ENCODE data around the gene OR7A17. TPM values are rescaled to one million over a fixed set of nuclear protein-coding genes. Genes with fewer than 3 reads are reported as not detected.

OR7A17 gene
- total RNA-seq (not detected), polyA plus RNA-seq (not detected)
- long read RNA-seq, donor 1, result 0 reads
- long read RNA-seq, donor 2, result 0 reads
- long read RNA-seq, donor 3, result 0 reads
- long read RNA-seq, donor 4, result 0 reads
- long read RNA-seq, donor 5, result 0 reads
- long read RNA-seq, donor 6, result 0 reads
- long read RNA-seq, donor 7, result 0 reads
- long read RNA-seq, donor 8, result 0 reads
- long read RNA-seq, donor 9, partial matches to known transcripts, result 0 of 2 reads
- long read RNA-seq, donor 9, other reads (novel, unspliced or antisense), result 0 of 2 reads
- long read RNA-seq, donor 10, result 0 reads

GRCh38 chr19:14886032-14886431 is at the start of gene OR7A17:
TSS of gene OR7A17 (minus strand) at chr19:14886132. CDS start at chr19:14881355, 4,777 bp downstream.
- Histone ChIP-seq H3K9me3 (no peaks in the 10 kb centered on the region), H3K4me3 (no peak within 1 kb of the TSS), H3K4me1 (peaks cover 0 to 8% (median 4%) of the 10 kb centered on the region in 4 donors), H3K27ac (no peak within 1 kb of the TSS), H3K36me3 (no peaks in the 10 kb centered on the region), H3K27me3 (peaks cover 0 to 14% (median 0%) of the 10 kb centered on the region in 3 donors)
- intact Hi-C loops (cut with DNase I; ENCODE audit: low total_unique reads), result loop anchor here (5.0 kb wide), 1 partner anchor 309 kb away; no protein-coding TSS in a partner anchor
- 51 to 61% (median 53%) methylated on average over 4 of the region's 4 CpGs for WGBS, 5 donors
- DNase-seq, result no peak
- TF ChIP-seq POLR2A (IDR thresholded peaks at IDR 0.05) (no peak), CTCF (IDR thresholded peaks at IDR 0.05) (no peak), EP300 (IDR thresholded peaks at IDR 0.05) (no peak), POLR2AphosphoS5 (IDR thresholded peaks at IDR 0.05) (no peak)

GRCh38 chr19:14933506-14933905 is 47.6 kb upstream of the OR7A17 start:
- no peak for DNase-seq
- 42 to 72% (median 61%) methylated on average over 1 of the region's 1 CpG for WGBS, 5 donors
- TF ChIP-seq POLR2A (IDR thresholded peaks at IDR 0.05), result no peak
- no peak for TF ChIP-seq EP300 (IDR thresholded peaks at IDR 0.05)
- TF ChIP-seq POLR2AphosphoS5 (IDR thresholded peaks at IDR 0.05), result no peak
- no peak for TF ChIP-seq CTCF (IDR thresholded peaks at IDR 0.05)
- Histone ChIP-seq H3K27me3 (no peaks in the 10 kb centered on the region), H3K36me3 (no peaks in the 10 kb centered on the region), H3K9me3 (peaks cover 0 to 5% (median 0%) of the 10 kb centered on the region in 4 donors), H3K27ac (no peak overlapping the region), H3K4me3 (no peak overlapping the region), H3K4me1 (no peaks in the 10 kb centered on the region)
- intact Hi-C loops (cut with DNase I; ENCODE audit: low total_unique reads), result no loop called here

GRCh38 chr19:14916848-14917247 is 30.9 kb upstream of the OR7A17 start:
- TF ChIP-seq POLR2A (IDR thresholded peaks at IDR 0.05) (no peak), EP300 (IDR thresholded peaks at IDR 0.05) (no peak), POLR2AphosphoS5 (IDR thresholded peaks at IDR 0.05) (no peak), CTCF (IDR thresholded peaks at IDR 0.05) (no peak)
- 45 to 68% (median 60%) methylated on average over 5 of the region's 5 CpGs for WGBS, 5 donors

GRCh38 chr19:14915116-14915515 is 29.2 kb upstream of the OR7A17 start:
- intact Hi-C loops (cut with DNase I; ENCODE audit: low total_unique reads), result no loop called here
- WGBS, 5 donors, result 59 to 68% (median 62%) methylated on average over 6 of the region's 6 CpGs
- no peak for TF ChIP-seq EP300 (IDR thresholded peaks at IDR 0.05)
- no peak for TF ChIP-seq CTCF (IDR thresholded peaks at IDR 0.05)
- TF ChIP-seq POLR2A (IDR thresholded peaks at IDR 0.05), result no peak
- TF ChIP-seq POLR2AphosphoS5 (IDR thresholded peaks at IDR 0.05), result no peak

More at GRCh38 chr19:14916848-14917247, 30.9 kb upstream of the OR7A17 start:
- H3K9me3 ChIP-seq, result peaks cover 0 to 13% (median 6%) of the 10 kb centered on the region in 4 donors
- intact Hi-C loops (cut with DNase I; ENCODE audit: low total_unique reads), result no loop called here
- no peaks in the 10 kb centered on the region for H3K4me1 ChIP-seq
- peaks cover 0 to 17% (median 0%) of the 10 kb centered on the region in 3 donors for H3K27me3 ChIP-seq
- no peaks in the 10 kb centered on the region for H3K36me3 ChIP-seq
- no peak overlapping the region for H3K27ac ChIP-seq
- H3K4me3 ChIP-seq, result no peak overlapping the region
- DNase-seq, result no peak

More at GRCh38 chr19:14915116-14915515, 29.2 kb upstream of the OR7A17 start:
- Histone ChIP-seq H3K27me3 (peaks cover 0 to 17% (median 0%) of the 10 kb centered on the region in 3 donors), H3K36me3 (no peaks in the 10 kb centered on the region), H3K27ac (no peak overlapping the region), H3K4me1 (no peaks in the 10 kb centered on the region), H3K4me3 (no peak overlapping the region), H3K9me3 (peaks cover 0 to 13% (median 6%) of the 10 kb centered on the region in 4 donors)
- no peak for DNase-seq
